ENCODE data around the gene OR1S1. TPM values are rescaled to one million over a fixed set of nuclear protein-coding genes. Genes with fewer than 3 reads are reported as not detected.

OR1S1 gene
- total and polyA plus RNA-seq, 2 experiments from 2014 or later = not detected

- TF ChIP-seq CTCF (conservative IDR thresholded peaks at IDR 0.05; ENCODE audit: low read depth in 2 of 2) = no peak
- no peak for TF ChIP-seq EZH2 (IDR thresholded peaks at IDR 0.05; ENCODE audit: low read depth, unreplicated experiment)
- TF ChIP-seq STAT1 (IDR thresholded peaks at IDR 0.05; ENCODE audit: unreplicated experiment) = no peak
- no peak for TF ChIP-seq ZNF331 (CRISPR knock-in tag; IDR thresholded peaks at IDR 0.05; ENCODE audit: low read depth)
- TF ChIP-seq, protein P1, sequence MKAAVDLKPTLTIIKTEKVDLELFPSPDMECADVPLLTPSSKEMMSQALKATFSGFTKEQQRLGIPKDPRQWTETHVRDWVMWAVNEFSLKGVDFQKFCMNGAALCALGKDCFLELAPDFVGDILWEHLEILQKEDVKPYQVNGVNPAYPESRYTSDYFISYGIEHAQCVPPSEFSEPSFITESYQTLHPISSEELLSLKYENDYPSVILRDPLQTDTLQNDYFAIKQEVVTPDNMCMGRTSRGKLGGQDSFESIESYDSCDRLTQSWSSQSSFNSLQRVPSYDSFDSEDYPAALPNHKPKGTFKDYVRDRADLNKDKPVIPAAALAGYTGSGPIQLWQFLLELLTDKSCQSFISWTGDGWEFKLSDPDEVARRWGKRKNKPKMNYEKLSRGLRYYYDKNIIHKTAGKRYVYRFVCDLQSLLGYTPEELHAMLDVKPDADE (IDR thresholded peaks at IDR 0.05) = no peak
- TF ChIP-seq EZH2phosphoT487 (IDR thresholded peaks at IDR 0.05; ENCODE audit: unreplicated experiment) = no peak
- no peak for TF ChIP-seq CREB1 (CRISPR knock-in tag; IDR thresholded peaks at IDR 0.05; ENCODE audit: low read depth)
These were observed 42.4 kb downstream of the OR1S1 start (continued) for GRCh38 chr11:58254936-58255335.

DNA sequence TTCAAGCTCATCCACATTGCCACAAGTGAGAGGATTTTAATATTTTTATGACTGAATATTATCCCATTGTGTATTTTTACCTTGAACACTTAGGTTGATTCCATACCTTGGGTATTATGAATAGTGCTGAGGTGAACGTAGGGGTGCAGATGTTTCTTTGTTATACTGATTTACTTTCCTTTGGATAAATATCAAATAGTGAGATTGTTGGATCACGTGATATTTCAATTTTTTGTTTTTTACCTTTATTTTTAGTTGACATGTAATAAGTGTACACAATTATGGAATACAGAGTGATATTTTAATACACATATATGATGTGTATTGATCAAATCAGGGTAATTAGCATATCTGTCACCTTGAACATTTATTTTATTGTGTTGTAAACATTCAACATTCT, 47.5 kb downstream of the OR1S1 start:
- Mint-ChIP-seq H3K27me3 (ENCODE audit: insufficient read depth, low read depth, poor library complexity) (no peaks in the 10 kb centered on the region), H3K4me3 (no peak overlapping the region), H3K4me1 (no peaks in the 10 kb centered on the region; the same call in 2 of the 3 replicates), H3K36me3 (ENCODE audit: low read depth) (no peaks in the 10 kb centered on the region), H3K9me3 (no peaks in the 10 kb centered on the region; the same call in 1 of the 3 replicates), H3K27ac (no peak overlapping the region)
- DNase-seq (ENCODE audit: low spot score) (no peak), ATAC-seq (no peak)
- Histone ChIP-seq H3K79me2 (replicated peaks; ENCODE audit: insufficient read depth) (no peaks in the 10 kb centered on the region), H3K27me3 (ENCODE audit: insufficient read depth) (no peaks in the 10 kb centered on the region), H3K36me3 (ENCODE audit: insufficient read depth) (no peaks in the 10 kb centered on the region), H3K4me3 (no peak overlapping the region), H2AFZ (no peak overlapping the region), H3K9me2 (ENCODE audit: insufficient read depth) (no peaks in the 10 kb centered on the region), H4K20me1 (replicated peaks; ENCODE audit: insufficient read depth) (no peaks in the 10 kb centered on the region), H3K4me2 (no peak overlapping the region), H3F3A (replicated peaks; ENCODE audit: low read depth) (no peaks in the 10 kb centered on the region), H3K27ac (ENCODE audit: low read depth) (no peak overlapping the region), H3K4me1 (ENCODE audit: insufficient read depth) (no peaks in the 10 kb centered on the region)
- TF ChIP-seq, protein P2, sequence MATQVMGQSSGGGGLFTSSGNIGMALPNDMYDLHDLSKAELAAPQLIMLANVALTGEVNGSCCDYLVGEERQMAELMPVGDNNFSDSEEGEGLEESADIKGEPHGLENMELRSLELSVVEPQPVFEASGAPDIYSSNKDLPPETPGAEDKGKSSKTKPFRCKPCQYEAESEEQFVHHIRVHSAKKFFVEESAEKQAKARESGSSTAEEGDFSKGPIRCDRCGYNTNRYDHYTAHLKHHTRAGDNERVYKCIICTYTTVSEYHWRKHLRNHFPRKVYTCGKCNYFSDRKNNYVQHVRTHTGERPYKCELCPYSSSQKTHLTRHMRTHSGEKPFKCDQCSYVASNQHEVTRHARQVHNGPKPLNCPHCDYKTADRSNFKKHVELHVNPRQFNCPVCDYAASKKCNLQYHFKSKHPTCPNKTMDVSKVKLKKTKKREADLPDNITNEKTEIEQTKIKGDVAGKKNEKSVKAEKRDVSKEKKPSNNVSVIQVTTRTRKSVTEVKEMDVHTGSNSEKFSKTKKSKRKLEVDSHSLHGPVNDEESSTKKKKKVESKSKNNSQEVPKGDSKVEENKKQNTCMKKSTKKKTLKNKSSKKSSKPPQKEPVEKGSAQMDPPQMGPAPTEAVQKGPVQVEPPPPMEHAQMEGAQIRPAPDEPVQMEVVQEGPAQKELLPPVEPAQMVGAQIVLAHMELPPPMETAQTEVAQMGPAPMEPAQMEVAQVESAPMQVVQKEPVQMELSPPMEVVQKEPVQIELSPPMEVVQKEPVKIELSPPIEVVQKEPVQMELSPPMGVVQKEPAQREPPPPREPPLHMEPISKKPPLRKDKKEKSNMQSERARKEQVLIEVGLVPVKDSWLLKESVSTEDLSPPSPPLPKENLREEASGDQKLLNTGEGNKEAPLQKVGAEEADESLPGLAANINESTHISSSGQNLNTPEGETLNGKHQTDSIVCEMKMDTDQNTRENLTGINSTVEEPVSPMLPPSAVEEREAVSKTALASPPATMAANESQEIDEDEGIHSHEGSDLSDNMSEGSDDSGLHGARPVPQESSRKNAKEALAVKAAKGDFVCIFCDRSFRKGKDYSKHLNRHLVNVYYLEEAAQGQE (IDR thresholded peaks at IDR 0.05; ENCODE audit: unreplicated experiment) = no peak
- no peak for TF ChIP-seq JUNB (IDR thresholded peaks at IDR 0.05; ENCODE audit: unreplicated experiment)
- TF ChIP-seq, protein P1 (IDR thresholded peaks at IDR 0.05) = no peak
- no peak for TF ChIP-seq STAT1 (IDR thresholded peaks at IDR 0.05; ENCODE audit: unreplicated experiment)
- no peak for TF ChIP-seq ZNF114 (CRISPR knock-in tag; IDR thresholded peaks at IDR 0.05)
- no peak for TF ChIP-seq POLR2AphosphoS5 (IDR thresholded peaks at IDR 0.05; ENCODE audit: low read depth)
- TF ChIP-seq CTCF (conservative IDR thresholded peaks at IDR 0.05; ENCODE audit: low read depth in 2 of 2) = no peak

Data from GM23338 (cell line).